GM12878 (cell line): ENCODE results near the gene NIPAL1. TPM values are rescaled to one million over a fixed set of nuclear protein-coding genes. Genes with fewer than 3 reads are reported as not detected.

Source experiments
- ATAC-seq: fragments of 200-7000 bp; cut with Tn5 transposase; 3 replicates; pipeline ENCODE4 v1.9.1; 2020; ENCODE audit warnings: mild to moderate bottlenecking, moderate library complexity
- BruUV-seq: library from RNA; stranded (reverse); fragments of 400-500 nt; replicated peaks from 2 replicates; lab custom pipeline; 2021; lab: Mats Ljungman, UMichigan
- CTCF ChIA-PET: fragments of 300-600 bp; sonication (Branson Sonifier 250); formaldehyde crosslinking; extraction: SDS; loops from one replicate; lab custom pipeline; 2021; ENCODE audit warnings: inconsistent platforms; lab: Yijun Ruan, JAX
- POLR2A ChIA-PET: fragments of 350-600 bp; formaldehyde crosslinking; extraction: SDS; loops from one replicate; lab custom pipeline; 2021; ENCODE audit warnings: inconsistent platforms; lab: Charles Lee
- RAD21 ChIA-PET: fragments of 300-600 bp; sonication (Branson Sonifier 250); formaldehyde crosslinking; loops from one replicate; lab custom pipeline; 2023; ENCODE audit warnings: antibody characterized with exemption; ENCODE audit not compliant: unreplicated experiment; lab: Charles Lee
- SMC1A ChIA-PET: fragments of 300-600 bp; sonication (Branson Sonifier 250); formaldehyde crosslinking; loops from one replicate; lab custom pipeline; 2023; ENCODE audit not compliant: unreplicated experiment, uncharacterized antibody; lab: Charles Lee
- DNase-seq: peaks from one replicate; pipeline ENCODE4 v3.0.0-alpha.2; 2011; ENCODE audit warnings: low read depth, low spot score
- FAIRE-seq: peaks from 3 replicates; lab custom pipeline; 2011; peaks lifted over from hg19 to GRCh38; lab: Jason Lieb, UNC
- H2AFZ ChIP-seq: 2 replicates; pipeline ENCODE4 v1.6.0; 2011; ENCODE audit warnings: low read depth, low read length, control low read depth; ENCODE audit not compliant: control insufficient read depth
- H3K27ac ChIP-seq: 2 replicates; pipeline ENCODE4 v1.5.1; 2011; ENCODE audit warnings: control low read depth; ENCODE audit not compliant: control insufficient read depth, insufficient read depth
- H3K27me3 ChIP-seq, 2 experiments: replicated peaks in 1 of 2; 2 replicates each; pipeline versions ENCODE4 v1.6.0 to v1.6.1; 2011; ENCODE audit warnings: low read length in 1 of 2; ENCODE audit not compliant: control insufficient read depth in 2 of 2, insufficient read depth in 2 of 2
- H3K36me3 ChIP-seq, 2 experiments: 2 replicates each; pipeline ENCODE4 v1.5.1; 2011; ENCODE audit warnings: low read length in 1 of 2; ENCODE audit not compliant: control insufficient read depth in 2 of 2, insufficient read depth in 2 of 2
- H3K4me1 ChIP-seq: 2 replicates; pipeline ENCODE4 v1.6.1; 2011; ENCODE audit warnings: mild to moderate bottlenecking, low read length, moderate library complexity, mixed read lengths; ENCODE audit not compliant: control insufficient read depth, insufficient read depth
- H3K4me2 ChIP-seq: 2 replicates; pipeline ENCODE4 v1.6.0; 2011; ENCODE audit warnings: control low read depth; ENCODE audit not compliant: control insufficient read depth, insufficient read depth
- H3K4me3 ChIP-seq: fragments of 200-600 bp; sonication (generic); 2 replicates; pipeline ENCODE4 v1.5.1; 2016
- H3K79me2 ChIP-seq: 2 replicates; pipeline ENCODE4 v1.6.0; 2011; ENCODE audit warnings: low read length; ENCODE audit not compliant: control insufficient read depth, insufficient read depth
- H3K9ac ChIP-seq: 2 replicates; pipeline ENCODE4 v1.8.0; 2011; ENCODE audit warnings: low read length, control low read depth, mixed read lengths; ENCODE audit not compliant: control insufficient read depth, insufficient read depth
- H3K9me3 ChIP-seq: replicated peaks from 3 replicates; pipeline ENCODE4 v1.5.1; 2011; ENCODE audit warnings: mild to moderate bottlenecking, low read length; ENCODE audit not compliant: control insufficient read depth, insufficient read depth
- H4K20me1 ChIP-seq: 2 replicates; pipeline ENCODE4 v1.6.0; 2011; ENCODE audit not compliant: control insufficient read depth, insufficient read depth
- BRCA1 ChIP-seq: IDR thresholded peaks from 2 replicates; pipeline ENCODE4 v1.6.1; 2011; ENCODE audit warnings: low read depth, low read length, improper control_type of control experiment
- CREM ChIP-seq: IDR thresholded peaks from 2 replicates; pipeline ENCODE4 v1.6.1; 2014; ENCODE audit warnings: antibody characterized with exemption, low read depth
- EGR1 ChIP-seq, 2 experiments: IDR thresholded peaks; 1 replicate in 1 of 2; 2 replicates in 1 of 2; pipeline ENCODE4 v1.6.1; 2011 to 2012; ENCODE audit warnings: low read depth in 2 of 2, low read length in 2 of 2, borderline replicate concordance in 1 of 2, mild to moderate bottlenecking in 1 of 2, moderate library complexity in 1 of 2
- LARP7 ChIP-seq: fragments of 450-650 bp; IDR thresholded peaks from 2 replicates; pipeline ENCODE4 v1.6.1; 2017; ENCODE audit warnings: mild to moderate bottlenecking
- PRDM15 ChIP-seq: fragments of 450-650 bp; formaldehyde crosslinking; IDR thresholded peaks from 2 replicates; pipeline ENCODE4 v1.4.0; 2020; ENCODE audit warnings: mild to moderate bottlenecking, moderate library complexity
- RFX5 ChIP-seq: IDR thresholded peaks from 2 replicates; pipeline ENCODE4 v1.6.1; 2011; ENCODE audit warnings: low read depth, low read length, improper control_type of control experiment
- SMARCA5 ChIP-seq: fragments of 450-650 bp; IDR thresholded peaks from 2 replicates; pipeline ENCODE4 v1.6.1; 2017; ENCODE audit warnings: mild to moderate bottlenecking
- USF1 ChIP-seq: IDR thresholded peaks from 2 replicates; pipeline ENCODE4 v1.6.1; 2011; ENCODE audit warnings: borderline replicate concordance, low read depth, mild to moderate bottlenecking, moderate library complexity, mixed read lengths, low read length; ENCODE audit not compliant: insufficient read depth; ENCODE audit errors: extremely low read length
- WGBS: methylation state at CpG from one replicate; pipeline ENCODE4 v1.1.6; 2016; ENCODE audit warnings: low lambda C conversion rate; ENCODE audit not compliant: insufficient replicate concordance, insufficient coverage; ENCODE audit errors: missing lambda C conversion rate; 5-methylcytosine and 5-hydroxymethylcytosine counted together
- in situ Hi-C: fragments of 300-500 bp; cut with MboI; formaldehyde crosslinking; loops from 9 replicates; pipeline ENCODE4 v1.14.3; 2018; ENCODE audit warnings: mixed read lengths
- intact Hi-C: fragments of 100-400 bp; cut with micrococcal nuclease; formaldehyde crosslinking; loops from one replicate; pipeline ENCODE4 v1.14.2; 2022; ENCODE audit not compliant: unreplicated experiment
- polyA plus RNA-seq, 11 experiments: library from polyadenylated mRNA; depleted of rRNA in 4 of 11; unstranded in 6 of 11; stranded (reverse) in 5 of 11; fragments of >200 nt; fragmentation: Nextera tagmentation in 4 of 11; fragmentation: Illumina TruSeq in 1 of 11; extraction: Ambion mirVana in 4 of 11; extraction: Trizol in 1 of 11; gene quantifications; 1 replicate in 1 of 11; 2 replicates in 10 of 11; pipeline versions ENCODE4 v1.2.1 to v1.2.3, GENCODE V29; 2011 to 2016; ENCODE audit warnings: inconsistent platforms in 2 of 11, missing spikeins in 2 of 11, low read depth in 1 of 11
- total RNA-seq, 4 experiments: library from RNA; depleted of rRNA in 3 of 4; stranded (reverse); fragments of >200 nt in 3 of 4; fragmentation: Illumina TruSeq in 1 of 4; extraction: Trizol in 1 of 4; gene quantifications; 2 replicates each; pipeline versions ENCODE4 v1.2.1 to v1.2.3, GENCODE V29; 2013 to 2021

The NIPAL1 gene
- total and polyA plus RNA-seq, 10 of the 15 experiments (the other 5 are each of a cell fraction or from before 2014, with no cell fraction given), result 0.46 to 9.7 (median 5.9) TPM

GRCh38 chr4:48015678-48016077 lies 894 bp upstream of the NIPAL1 start:
- no peaks in the 10 kb centered on the region; a peak in 1 of 4 replicates for H3K27me3 ChIP-seq
- in situ Hi-C loops, result no loop called here
- DNase-seq, result no peak
- H3K4me1 ChIP-seq, result no peaks in the 10 kb centered on the region
- BruUV-seq, result no TSS peak
- CTCF ChIA-PET, result interaction anchor here (0.6 to 1.7 kb wide), 5 partner anchors 13 to 72 kb away, joined by 3 to 7 read pairs (median 4); no protein-coding TSS in a partner anchor
- H2AFZ ChIP-seq, result no peak overlapping the region
- H3K9me3 ChIP-seq, result no peaks in the 10 kb centered on the region; the same call in 1 of the 3 replicates
- FAIRE-seq, result no peak
- H3K27ac ChIP-seq, result no peak overlapping the region
- no peak for TF ChIP-seq USF1
- no peak for TF ChIP-seq RFX5
- no peak for TF ChIP-seq BRCA1
- TF ChIP-seq SMARCA5, result no peak
- no peak for TF ChIP-seq LARP7
- TF ChIP-seq, all 136 proteins: peak for 0
- intact Hi-C loops, result loop anchor here (1.0 kb wide), 1 partner anchor 72 kb away; no protein-coding TSS in a partner anchor
- no peak for ATAC-seq
- H3K36me3 ChIP-seq, result no peaks in the 10 kb centered on the region
- no peak overlapping the region; the same call in 1 of the 2 replicates for H3K9ac ChIP-seq
- no peaks in the 10 kb centered on the region for H4K20me1 ChIP-seq
- peak overlapping the region; percentile 96; the same call in 1 of the 2 replicates for H3K4me2 ChIP-seq
- ChIA-PET RAD21 (interaction anchor here (1.5 kb wide), 1 partner anchor 32 kb away, joined by 4 read pairs; no protein-coding TSS in a partner anchor), SMC1A (no interaction called here), POLR2A (no interaction called here)
- no peaks in the 10 kb centered on the region for H3K79me2 ChIP-seq
- WGBS, result 79% methylated on average over 5 of the region's 5 CpGs
- peak overlapping the region; percentile 89 for H3K4me3 ChIP-seq

GRCh38 chr4:48017108-48017571 lies 568 bp downstream of the NIPAL1 start:
- intact Hi-C loops, result no loop called here
- H4K20me1 ChIP-seq, result no peaks in the 10 kb centered on the region
- POLR2A ChIA-PET, result no interaction called here
- no TSS peak for BruUV-seq
- ATAC-seq (peak; percentile 7; the same call in 2 of the 3 replicates), DNase-seq (no peak), FAIRE-seq (no peak)
- H3K4me1 ChIP-seq, result no peaks in the 10 kb centered on the region
- no peaks in the 10 kb centered on the region for H3K36me3 ChIP-seq
- in situ Hi-C loops, result no loop called here
- 11% methylated on average over 35 of the region's 35 CpGs for WGBS
- SMC1A ChIA-PET, result interaction anchor here (1.1 to 2.6 kb wide), 6 partner anchors 7 to 69 kb away, joined by 3 to 14 read pairs (median 4); no protein-coding TSS in a partner anchor
- no peaks in the 10 kb centered on the region for H3K79me2 ChIP-seq
- peak overlapping the region; percentile 96 for H3K4me2 ChIP-seq
- peak overlapping the region; percentile 30; the same call in 1 of the 2 replicates for H3K27ac ChIP-seq
- H2AFZ ChIP-seq, result peak overlapping the region; percentile 85
- CTCF ChIA-PET, result interaction anchor here (0.7 to 3.8 kb wide), 6 partner anchors 14 to 258 kb away, joined by 3 to 26 read pairs (median 8); no protein-coding TSS in a partner anchor
- peak overlapping the region; percentile 65 for H3K9ac ChIP-seq
- no peaks in the 10 kb centered on the region; a peak in 1 of 4 replicates for H3K27me3 ChIP-seq
- TF ChIP-seq PRDM15 (CRISPR knock-in tag) (no peak), EGR1 (IDR thresholded peaks at IDR 0.05; ENCODE audit: borderline replicate concordance in 1 of 2, low read depth in 2 of 2, low read length in 2 of 2) (peak in 1 of 2 experiments; percentile 63; a peak in 1 of 3 replicates), CREM (peak; percentile 12; the same call in 1 of the 2 replicates)
- RAD21 ChIA-PET, result no interaction called here
- H3K4me3 ChIP-seq, result peak overlapping the region; percentile 89
- no peaks in the 10 kb centered on the region; the same call in 2 of the 3 replicates for H3K9me3 ChIP-seq
